Measurements from ENCODE around the gene MRPL49. TPM values are rescaled to one million over a fixed set of nuclear protein-coding genes. Genes with fewer than 3 reads are reported as not detected.

Gene MRPL49
- total and polyA plus RNA-seq, 9 of the 15 experiments (the other 6 are each of a cell fraction or from before 2014, with no cell fraction given) = 74.3 to 132 (median 91.2) TPM

DNA sequence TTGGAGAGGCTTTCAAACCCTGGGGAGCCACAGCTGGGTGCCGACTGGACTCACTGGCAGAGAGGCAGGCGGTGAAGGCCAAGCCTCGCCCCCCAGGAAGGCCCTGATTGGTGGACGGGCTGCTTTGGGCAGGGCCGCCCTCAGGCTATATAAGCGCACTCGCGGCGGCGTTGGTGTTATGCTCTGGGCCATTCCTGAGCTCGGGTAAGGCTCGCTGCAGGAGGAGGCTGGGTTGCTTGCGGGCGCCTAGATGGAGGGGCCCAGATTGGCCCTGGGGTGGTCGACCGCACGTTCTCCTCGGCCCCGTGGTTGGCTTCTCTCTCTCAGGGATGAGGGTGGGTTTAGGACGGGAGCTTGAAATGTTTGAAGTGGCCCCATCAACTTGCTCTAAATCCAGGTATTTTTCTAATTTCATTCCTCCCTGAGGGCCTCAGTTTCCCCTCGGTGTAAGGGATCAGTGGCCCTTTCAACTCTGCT lies 48.0 kb downstream of the MRPL49 start, which contains the start of gene SPDYC (continued):
- TF ChIP-seq RNF2 (IDR thresholded peaks at IDR 0.05) (0 out of 2 replicates have a peak, but pooled peaks have one; percentile 20), CHCHD3 (CRISPR knock-in tag; IDR thresholded peaks at IDR 0.05) (peak; percentile 63; the same call in 1 of the 2 replicates), KDM5B (IDR thresholded peaks at IDR 0.05; ENCODE audit: insufficient replicate concordance, low read depth, low read length) (peak; percentile 100), HNRNPK (IDR thresholded peaks at IDR 0.05; ENCODE audit: low read depth, low read length, poor library complexity, severe bottlenecking) (no peak), HDAC1 (IDR thresholded peaks at IDR 0.05) (peak in 1 of 2 experiments; percentile 33; a peak in 1 of 4 replicates), RUNX1 (IDR thresholded peaks at IDR 0.05; ENCODE audit: low read depth) (0 out of 2 replicates have a peak, but pooled peaks have one; percentile 17), ATF1 (CRISPR knock-in tag; IDR thresholded peaks at IDR 0.05) (no peak), ATF1 (tag; IDR thresholded peaks at IDR 0.05) (peak; percentile 43), RBM14 (IDR thresholded peaks at IDR 0.05; ENCODE audit: borderline replicate concordance, insufficient read depth, low read depth, low read length) (peak; percentile 89; the same call in 1 of the 2 replicates), POLR2G (IDR thresholded peaks at IDR 0.05; ENCODE audit: low read depth, low read length) (peak; percentile 100), MYC (IDR thresholded peaks at IDR 0.05; ENCODE audit: low read depth, low read length) (peak; percentile 45; the same call in 1 of the 2 replicates), MYC (CRISPR knock-in tag; IDR thresholded peaks at IDR 0.05; ENCODE audit: borderline replicate concordance, low read depth) (no peak; the same call in 1 of the 2 replicates), NELFE (IDR thresholded peaks at IDR 0.05; ENCODE audit: insufficient read depth, insufficient read length) (peak; percentile 52)
- TF ChIP-seq, protein P1, sequence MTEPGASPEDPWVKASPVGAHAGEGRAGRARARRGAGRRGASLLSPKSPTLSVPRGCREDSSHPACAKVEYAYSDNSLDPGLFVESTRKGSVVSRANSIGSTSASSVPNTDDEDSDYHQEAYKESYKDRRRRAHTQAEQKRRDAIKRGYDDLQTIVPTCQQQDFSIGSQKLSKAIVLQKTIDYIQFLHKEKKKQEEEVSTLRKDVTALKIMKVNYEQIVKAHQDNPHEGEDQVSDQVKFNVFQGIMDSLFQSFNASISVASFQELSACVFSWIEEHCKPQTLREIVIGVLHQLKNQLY (CRISPR knock-in tag; conservative IDR thresholded peaks at IDR 0.05) = peak in 1 of 2 experiments; percentile 79; a peak in 1 of 4 replicates
- TF ChIP-seq, protein P2, sequence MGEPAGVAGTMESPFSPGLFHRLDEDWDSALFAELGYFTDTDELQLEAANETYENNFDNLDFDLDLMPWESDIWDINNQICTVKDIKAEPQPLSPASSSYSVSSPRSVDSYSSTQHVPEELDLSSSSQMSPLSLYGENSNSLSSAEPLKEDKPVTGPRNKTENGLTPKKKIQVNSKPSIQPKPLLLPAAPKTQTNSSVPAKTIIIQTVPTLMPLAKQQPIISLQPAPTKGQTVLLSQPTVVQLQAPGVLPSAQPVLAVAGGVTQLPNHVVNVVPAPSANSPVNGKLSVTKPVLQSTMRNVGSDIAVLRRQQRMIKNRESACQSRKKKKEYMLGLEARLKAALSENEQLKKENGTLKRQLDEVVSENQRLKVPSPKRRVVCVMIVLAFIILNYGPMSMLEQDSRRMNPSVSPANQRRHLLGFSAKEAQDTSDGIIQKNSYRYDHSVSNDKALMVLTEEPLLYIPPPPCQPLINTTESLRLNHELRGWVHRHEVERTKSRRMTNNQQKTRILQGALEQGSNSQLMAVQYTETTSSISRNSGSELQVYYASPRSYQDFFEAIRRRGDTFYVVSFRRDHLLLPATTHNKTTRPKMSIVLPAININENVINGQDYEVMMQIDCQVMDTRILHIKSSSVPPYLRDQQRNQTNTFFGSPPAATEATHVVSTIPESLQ (CRISPR knock-in tag; IDR thresholded peaks at IDR 0.05) = 0 out of 2 replicates have a peak, but pooled peaks have one; percentile 80
- TF ChIP-seq, protein P3, sequence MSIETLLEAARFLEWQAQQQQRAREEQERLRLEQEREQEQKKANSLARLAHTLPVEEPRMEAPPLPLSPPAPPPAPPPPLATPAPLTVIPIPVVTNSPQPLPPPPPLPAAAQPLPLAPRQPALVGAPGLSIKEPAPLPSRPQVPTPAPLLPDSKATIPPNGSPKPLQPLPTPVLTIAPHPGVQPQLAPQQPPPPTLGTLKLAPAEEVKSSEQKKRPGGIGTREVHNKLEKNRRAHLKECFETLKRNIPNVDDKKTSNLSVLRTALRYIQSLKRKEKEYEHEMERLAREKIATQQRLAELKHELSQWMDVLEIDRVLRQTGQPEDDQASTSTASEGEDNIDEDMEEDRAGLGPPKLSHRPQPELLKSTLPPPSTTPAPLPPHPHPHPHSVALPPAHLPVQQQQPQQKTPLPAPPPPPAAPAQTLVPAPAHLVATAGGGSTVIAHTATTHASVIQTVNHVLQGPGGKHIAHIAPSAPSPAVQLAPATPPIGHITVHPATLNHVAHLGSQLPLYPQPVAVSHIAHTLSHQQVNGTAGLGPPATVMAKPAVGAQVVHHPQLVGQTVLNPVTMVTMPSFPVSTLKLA (conservative IDR thresholded peaks at IDR 0.05) = peak in 1 of 2 experiments; percentile 38; a peak in 3 of 4 replicates
- TF ChIP-seq, protein P4, sequence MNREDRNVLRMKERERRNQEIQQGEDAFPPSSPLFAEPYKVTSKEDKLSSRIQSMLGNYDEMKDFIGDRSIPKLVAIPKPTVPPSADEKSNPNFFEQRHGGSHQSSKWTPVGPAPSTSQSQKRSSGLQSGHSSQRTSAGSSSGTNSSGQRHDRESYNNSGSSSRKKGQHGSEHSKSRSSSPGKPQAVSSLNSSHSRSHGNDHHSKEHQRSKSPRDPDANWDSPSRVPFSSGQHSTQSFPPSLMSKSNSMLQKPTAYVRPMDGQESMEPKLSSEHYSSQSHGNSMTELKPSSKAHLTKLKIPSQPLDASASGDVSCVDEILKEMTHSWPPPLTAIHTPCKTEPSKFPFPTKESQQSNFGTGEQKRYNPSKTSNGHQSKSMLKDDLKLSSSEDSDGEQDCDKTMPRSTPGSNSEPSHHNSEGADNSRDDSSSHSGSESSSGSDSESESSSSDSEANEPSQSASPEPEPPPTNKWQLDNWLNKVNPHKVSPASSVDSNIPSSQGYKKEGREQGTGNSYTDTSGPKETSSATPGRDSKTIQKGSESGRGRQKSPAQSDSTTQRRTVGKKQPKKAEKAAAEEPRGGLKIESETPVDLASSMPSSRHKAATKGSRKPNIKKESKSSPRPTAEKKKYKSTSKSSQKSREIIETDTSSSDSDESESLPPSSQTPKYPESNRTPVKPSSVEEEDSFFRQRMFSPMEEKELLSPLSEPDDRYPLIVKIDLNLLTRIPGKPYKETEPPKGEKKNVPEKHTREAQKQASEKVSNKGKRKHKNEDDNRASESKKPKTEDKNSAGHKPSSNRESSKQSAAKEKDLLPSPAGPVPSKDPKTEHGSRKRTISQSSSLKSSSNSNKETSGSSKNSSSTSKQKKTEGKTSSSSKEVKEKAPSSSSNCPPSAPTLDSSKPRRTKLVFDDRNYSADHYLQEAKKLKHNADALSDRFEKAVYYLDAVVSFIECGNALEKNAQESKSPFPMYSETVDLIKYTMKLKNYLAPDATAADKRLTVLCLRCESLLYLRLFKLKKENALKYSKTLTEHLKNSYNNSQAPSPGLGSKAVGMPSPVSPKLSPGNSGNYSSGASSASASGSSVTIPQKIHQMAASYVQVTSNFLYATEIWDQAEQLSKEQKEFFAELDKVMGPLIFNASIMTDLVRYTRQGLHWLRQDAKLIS (CRISPR knock-in tag; IDR thresholded peaks at IDR 0.05) = no peak; the same call in none of the 2 replicates
- TF ChIP-seq, protein P5, sequence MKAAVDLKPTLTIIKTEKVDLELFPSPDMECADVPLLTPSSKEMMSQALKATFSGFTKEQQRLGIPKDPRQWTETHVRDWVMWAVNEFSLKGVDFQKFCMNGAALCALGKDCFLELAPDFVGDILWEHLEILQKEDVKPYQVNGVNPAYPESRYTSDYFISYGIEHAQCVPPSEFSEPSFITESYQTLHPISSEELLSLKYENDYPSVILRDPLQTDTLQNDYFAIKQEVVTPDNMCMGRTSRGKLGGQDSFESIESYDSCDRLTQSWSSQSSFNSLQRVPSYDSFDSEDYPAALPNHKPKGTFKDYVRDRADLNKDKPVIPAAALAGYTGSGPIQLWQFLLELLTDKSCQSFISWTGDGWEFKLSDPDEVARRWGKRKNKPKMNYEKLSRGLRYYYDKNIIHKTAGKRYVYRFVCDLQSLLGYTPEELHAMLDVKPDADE (conservative IDR thresholded peaks at IDR 0.05; ENCODE audit: control insufficient read depth, low read depth, low read length) = no peak
